ENCODE results near the gene FANCD2OS.

- TF ChIP-seq POLR2A (IDR thresholded peaks at IDR 0.05) (no peak), CTCF (IDR thresholded peaks at IDR 0.05) (no peak)
Measured at GRCh38 chr3:10142707-10143560, 34.9 kb upstream of the FANCD2OS start.

Data from adrenal gland (tissue), 5 donors.